GM03348 (cell line): ENCODE data around the gene TRIM9.

Experiments
- DNase-seq: peaks from one replicate; pipeline ENCODE4 v3.0.0; 2012; ENCODE audit warnings: low spot score

Gene TRIM9

GRCh38 chr14:51093371-51094281, 1.3 kb downstream of the TRIM9 start:
- DNase-seq: no peak

- no peak for DNase-seq
Observed at GRCh38 chr14:51092965-51093364, 1.9 kb downstream of the TRIM9 start.

GRCh38 chr14:51089278-51089677, 5.6 kb downstream of the TRIM9 start:
- DNase-seq: no peak

- DNase-seq: no peak
Observed at GRCh38 chr14:51087031-51087441, 7.9 kb downstream of the TRIM9 start.

GRCh38 chr14:51086044-51086443, 8.9 kb downstream of the TRIM9 start:
- DNase-seq: no peak

- DNase-seq: no peak
Observed at GRCh38 chr14:51084962-51085361, 9.9 kb downstream of the TRIM9 start.

GRCh38 chr14:51084507-51084906, 10.4 kb downstream of the TRIM9 start:
- DNase-seq: no peak

- DNase-seq: peak; percentile 13
Observed at GRCh38 chr14:51082349-51082748, 12.6 kb downstream of the TRIM9 start.

- no peak for DNase-seq
Observed at GRCh38 chr14:51081712-51082111, 13.2 kb downstream of the TRIM9 start.

GRCh38 chr14:51081209-51081608, 13.7 kb downstream of the TRIM9 start:
- DNase-seq: no peak

GRCh38 chr14:51080645-51081044, 14.3 kb downstream of the TRIM9 start:
- DNase-seq: no peak

- DNase-seq: no peak
Observed at GRCh38 chr14:51079489-51079888, 15.4 kb downstream of the TRIM9 start.

- no peak for DNase-seq
Observed at GRCh38 chr14:51079085-51079484, 15.8 kb downstream of the TRIM9 start.

GRCh38 chr14:51074701-51075385, 20.1 kb downstream of the TRIM9 start:
- no peak for DNase-seq

- no peak for DNase-seq
Observed at GRCh38 chr14:51073731-51074130, 21.2 kb downstream of the TRIM9 start.

- no peak for DNase-seq
Observed at GRCh38 chr14:51072976-51073375, 21.9 kb downstream of the TRIM9 start.

GRCh38 chr14:51071857-51072256, 23.0 kb downstream of the TRIM9 start:
- DNase-seq: no peak

GRCh38 chr14:51070726-51071125, 24.2 kb downstream of the TRIM9 start:
- no peak for DNase-seq

- no peak for DNase-seq
Observed at GRCh38 chr14:51069055-51069454, 25.9 kb downstream of the TRIM9 start.

- no peak for DNase-seq
Observed at GRCh38 chr14:51068268-51068667, 26.6 kb downstream of the TRIM9 start.

GRCh38 chr14:51067295-51067694, 27.6 kb downstream of the TRIM9 start:
- no peak for DNase-seq

- no peak for DNase-seq
Observed at GRCh38 chr14:51066576-51066975, 28.3 kb downstream of the TRIM9 start.

- no peak for DNase-seq
Observed at GRCh38 chr14:51059032-51059431, 35.9 kb downstream of the TRIM9 start.
